WTC11 (cell line): ENCODE results near the gene TC2N.

Source experiments
- E2F1 ChIP-seq: sonication (generic); formaldehyde crosslinking; IDR thresholded peaks from 2 replicates; pipeline ENCODE4 v1.8.0; 2022; ENCODE audit warnings: mild to moderate bottlenecking, missing genetic modification reagents
- MAX ChIP-seq: sonication (generic); formaldehyde crosslinking; IDR thresholded peaks from 2 replicates; pipeline ENCODE4 v1.8.0; 2022; ENCODE audit warnings: mild to moderate bottlenecking, missing genetic modification reagents
- PRDM15 ChIP-seq: sonication (generic); formaldehyde crosslinking; IDR thresholded peaks from 2 replicates; pipeline ENCODE4 v1.8.0; 2022; ENCODE audit warnings: missing genetic modification reagents
- SMAD3 ChIP-seq: sonication (generic); formaldehyde crosslinking; IDR thresholded peaks from 2 replicates; pipeline ENCODE4 v1.8.0; 2022; ENCODE audit warnings: missing genetic modification reagents, mild to moderate bottlenecking, borderline replicate concordance
- TF ChIP-seq, protein P1 (sequence below): fragments of 200-600 bp; IDR thresholded peaks from 2 replicates; pipeline ENCODE4 v1.8.0; 2022; ENCODE audit warnings: antibody characterized with exemption

- TF ChIP-seq, protein P1, sequence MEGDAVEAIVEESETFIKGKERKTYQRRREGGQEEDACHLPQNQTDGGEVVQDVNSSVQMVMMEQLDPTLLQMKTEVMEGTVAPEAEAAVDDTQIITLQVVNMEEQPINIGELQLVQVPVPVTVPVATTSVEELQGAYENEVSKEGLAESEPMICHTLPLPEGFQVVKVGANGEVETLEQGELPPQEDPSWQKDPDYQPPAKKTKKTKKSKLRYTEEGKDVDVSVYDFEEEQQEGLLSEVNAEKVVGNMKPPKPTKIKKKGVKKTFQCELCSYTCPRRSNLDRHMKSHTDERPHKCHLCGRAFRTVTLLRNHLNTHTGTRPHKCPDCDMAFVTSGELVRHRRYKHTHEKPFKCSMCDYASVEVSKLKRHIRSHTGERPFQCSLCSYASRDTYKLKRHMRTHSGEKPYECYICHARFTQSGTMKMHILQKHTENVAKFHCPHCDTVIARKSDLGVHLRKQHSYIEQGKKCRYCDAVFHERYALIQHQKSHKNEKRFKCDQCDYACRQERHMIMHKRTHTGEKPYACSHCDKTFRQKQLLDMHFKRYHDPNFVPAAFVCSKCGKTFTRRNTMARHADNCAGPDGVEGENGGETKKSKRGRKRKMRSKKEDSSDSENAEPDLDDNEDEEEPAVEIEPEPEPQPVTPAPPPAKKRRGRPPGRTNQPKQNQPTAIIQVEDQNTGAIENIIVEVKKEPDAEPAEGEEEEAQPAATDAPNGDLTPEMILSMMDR, result no peak
- TF ChIP-seq MAX (CRISPR knock-in tag) (no peak), PRDM15 (CRISPR knock-in tag) (no peak), SMAD3 (CRISPR knock-in tag) (no peak), E2F1 (CRISPR knock-in tag) (no peak)
Measured at GRCh38 chr14:91841065-91841464, 26.3 kb downstream of the TC2N start.
